GM21786 (cell line): ENCODE results near the gene TAF4.
"Not testable (repeated sequence)": the region's sequence is repeated elsewhere in the genome, so short reads cannot be mapped to it uniquely, and the experiment has no call there.

Experiments
- ATAC-seq: cut with Tn5 transposase; IDR thresholded peaks from one replicate; pipeline ENCODE4 v1.9.1; 2021; ENCODE audit not compliant: unreplicated experiment

The TAF4 gene

DNA sequence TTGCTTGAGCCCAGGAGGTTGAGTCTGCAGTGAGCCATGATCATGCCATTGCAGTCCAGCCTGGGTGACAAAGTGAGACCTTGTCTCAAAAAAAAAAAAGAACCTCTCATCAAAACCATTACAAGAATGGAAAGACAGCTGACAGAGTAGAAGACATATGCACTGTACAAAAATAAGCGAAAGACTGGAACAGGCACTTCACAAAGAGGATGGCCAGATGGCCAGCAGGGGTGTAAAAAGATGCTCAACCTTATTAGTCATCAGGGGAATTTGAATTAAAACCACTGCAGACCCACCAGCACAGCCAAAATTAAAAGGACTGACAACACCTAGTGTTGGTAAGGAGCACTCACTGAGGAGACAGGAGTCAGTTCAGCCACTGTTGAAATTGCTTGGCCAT lies 13.5 kb upstream of the TAF4 start:
- no peak for ATAC-seq

DNA sequence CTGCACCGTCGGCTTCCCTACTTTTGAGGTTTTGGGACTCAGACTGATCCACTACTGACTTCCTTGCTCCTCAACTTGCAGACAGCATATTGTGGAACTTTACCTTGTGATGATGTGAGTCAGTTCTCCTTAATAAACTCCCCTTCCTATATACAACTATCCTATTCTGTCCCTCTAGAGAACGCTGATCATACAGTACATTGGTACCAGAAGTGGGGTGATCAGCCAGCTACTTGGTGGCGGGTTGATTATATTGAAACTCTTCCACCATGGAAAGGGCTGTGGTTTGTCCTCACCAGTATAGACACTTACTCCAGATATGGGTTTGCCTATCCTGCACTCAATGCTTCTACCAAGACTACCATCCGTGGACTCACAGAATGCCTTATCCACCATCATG lies 7.6 kb upstream of the TAF4 start:
- no peak for ATAC-seq

DNA sequence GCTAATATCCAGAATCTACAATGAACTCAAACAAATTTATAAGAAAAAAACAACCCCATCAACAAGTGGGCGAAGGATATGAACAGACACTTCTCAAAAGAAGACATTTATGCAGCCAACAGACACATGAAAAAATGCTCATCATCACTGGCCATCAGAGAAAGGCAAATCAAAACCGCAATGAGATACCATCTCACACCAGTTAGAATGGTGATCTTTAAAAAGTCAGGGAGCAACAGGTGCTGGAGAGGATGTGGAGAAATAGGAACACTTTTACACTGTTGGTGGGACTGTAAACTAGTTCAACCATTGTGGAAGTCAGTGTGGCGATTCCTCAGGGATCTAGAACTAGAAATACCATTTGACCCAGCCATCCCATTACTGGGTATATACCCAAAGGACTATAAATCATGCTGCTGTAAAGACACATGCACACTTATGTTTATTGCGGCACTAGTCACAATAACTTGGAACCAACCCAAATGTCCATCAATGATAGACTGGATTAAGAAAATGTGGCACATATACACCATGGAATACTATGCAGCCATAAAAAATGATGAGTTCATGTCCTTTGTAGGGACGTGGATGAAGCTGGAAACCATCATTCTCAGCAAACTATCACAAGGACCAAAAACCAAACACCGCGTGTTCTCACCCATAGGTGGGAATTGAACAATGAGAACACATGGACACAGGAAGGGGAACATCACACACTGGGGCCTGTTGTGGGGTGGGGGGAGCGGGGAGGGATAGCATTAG lies 6.2 kb upstream of the TAF4 start:
- not testable (repeated sequence) for ATAC-seq

DNA sequence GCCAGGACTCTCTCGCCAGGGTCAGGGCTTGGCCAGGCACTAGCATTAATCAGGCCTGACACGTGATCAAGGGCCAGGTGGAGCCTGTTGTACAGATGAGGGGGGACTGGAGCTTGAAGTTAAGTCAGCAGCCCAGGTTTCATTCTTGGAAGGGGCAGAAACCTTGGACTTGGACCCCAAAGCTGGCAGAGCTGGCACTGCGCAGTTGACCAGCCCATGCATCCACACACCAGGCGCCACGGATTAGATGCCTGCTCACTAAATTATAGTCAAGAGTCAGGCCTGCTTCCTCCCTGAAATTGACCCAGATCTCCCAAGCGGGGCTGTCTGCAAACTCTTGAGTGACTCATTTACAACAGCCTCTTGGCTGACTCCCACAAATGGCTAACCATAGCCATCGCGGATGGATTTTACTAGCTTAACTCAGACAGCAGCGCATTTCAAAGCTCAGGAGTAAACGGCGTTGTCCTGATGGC lies 4.1 kb upstream of the TAF4 start:
- no peak for ATAC-seq

DNA sequence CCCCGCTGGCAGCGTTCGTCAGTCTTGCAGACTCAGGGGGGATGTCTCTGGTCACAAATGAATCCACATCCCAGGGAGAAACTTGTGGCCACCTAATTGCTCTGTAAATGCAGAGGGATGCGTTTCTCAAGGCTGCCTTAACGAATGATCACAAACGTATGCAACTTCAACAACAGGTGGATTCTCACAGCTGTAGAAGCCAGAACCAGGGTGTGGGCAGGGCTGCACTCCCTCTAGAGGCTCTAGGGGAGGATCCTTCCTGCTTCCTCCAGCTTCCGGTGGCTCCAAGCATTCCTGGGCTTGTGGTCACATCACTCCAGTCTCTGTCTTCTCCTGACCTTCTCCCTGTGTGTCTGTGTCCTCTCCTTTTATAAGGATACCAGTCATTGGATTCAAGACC lies 3.3 kb upstream of the TAF4 start:
- no peak for ATAC-seq

DNA sequence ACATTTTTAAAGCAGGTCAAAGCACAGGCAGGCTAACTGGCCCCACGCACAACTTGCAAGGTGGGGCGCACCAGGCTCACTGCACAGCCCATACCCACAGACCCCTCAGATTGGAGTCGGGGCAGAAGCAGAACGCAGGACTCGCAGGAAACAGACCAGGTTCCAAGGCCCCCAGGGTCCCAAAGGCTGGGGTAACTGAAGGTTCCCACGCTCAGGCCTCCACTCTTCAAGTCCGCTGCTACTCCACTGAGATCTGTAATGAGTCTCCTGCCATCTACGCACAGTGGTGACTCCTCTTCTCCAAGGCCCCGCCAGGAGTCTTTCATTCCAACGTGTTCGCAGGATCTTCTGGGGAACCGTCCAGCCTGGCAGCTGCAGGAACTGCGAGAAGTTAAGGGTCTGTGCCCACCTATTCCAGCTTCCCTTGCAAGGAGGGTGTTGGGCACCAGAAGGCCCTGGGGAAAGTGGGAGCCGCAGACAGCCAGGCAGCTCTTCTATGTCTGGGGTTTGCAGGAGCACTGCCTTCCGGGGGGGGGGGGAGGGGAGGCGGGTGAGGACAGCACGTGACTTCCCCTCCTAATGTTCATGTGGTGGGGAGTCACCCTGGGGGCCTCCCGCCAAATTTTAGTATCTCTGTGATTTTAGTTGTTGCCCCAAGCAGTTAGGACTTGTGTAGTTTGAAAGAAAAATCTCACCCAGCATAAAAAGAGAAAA lies 2.0 kb upstream of the TAF4 start:
- ATAC-seq = no peak

DNA sequence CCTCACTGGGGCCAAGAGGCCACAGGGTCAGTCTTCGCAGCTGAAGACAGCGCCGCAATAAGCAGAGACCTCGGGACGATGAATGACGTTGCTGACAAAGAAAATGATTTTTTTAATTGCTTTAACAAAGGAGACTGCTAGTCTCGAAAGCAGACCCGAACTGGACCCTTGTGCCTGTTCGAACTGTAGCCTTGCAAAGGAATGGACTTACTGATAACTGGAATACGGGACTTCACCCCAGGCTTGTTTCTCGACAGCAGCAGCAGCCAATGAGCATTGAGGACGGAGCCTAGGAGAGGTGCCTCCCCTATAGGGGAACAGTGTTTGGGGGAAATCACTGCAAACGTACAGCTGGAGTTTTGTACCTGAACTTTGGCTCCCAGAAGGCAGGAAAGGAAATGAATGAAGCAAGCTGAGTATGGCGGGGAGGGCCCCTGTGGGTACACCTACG lies 1.3 kb upstream of the TAF4 start:
- no peak for ATAC-seq

DNA sequence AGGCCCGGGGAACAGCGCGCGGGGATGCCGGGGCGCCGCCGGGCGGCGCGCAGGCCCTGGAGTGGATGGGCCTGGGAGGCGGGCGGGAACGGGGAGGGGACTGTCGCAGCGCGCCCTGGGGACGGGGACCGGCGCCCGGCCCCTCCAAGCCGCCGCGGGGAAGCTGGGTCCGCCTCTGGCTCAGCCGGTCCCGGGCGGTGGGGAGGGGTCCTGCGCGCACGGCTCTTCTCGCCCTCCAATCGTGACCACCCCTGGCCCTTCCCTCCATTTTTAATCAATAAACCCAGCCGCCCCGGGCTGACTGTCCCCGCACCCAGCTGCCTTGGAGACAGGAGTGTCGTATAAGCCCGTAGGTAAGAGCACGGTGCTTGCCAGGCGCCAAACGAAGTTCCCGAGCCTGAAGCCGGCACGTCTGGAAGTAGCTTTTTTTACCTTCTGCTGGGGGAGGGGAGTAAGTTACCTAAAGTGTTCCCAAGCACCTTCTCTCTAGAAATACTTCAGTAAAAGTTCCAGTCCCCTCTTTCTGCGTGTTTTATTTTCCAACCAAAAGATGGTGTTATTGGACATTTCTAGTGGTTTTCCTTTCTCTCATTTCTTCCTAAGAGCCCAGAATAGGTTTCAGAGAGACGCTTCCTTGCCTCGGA lies 780 bp upstream of the TAF4 start:
- ATAC-seq = peak; percentile 17

DNA sequence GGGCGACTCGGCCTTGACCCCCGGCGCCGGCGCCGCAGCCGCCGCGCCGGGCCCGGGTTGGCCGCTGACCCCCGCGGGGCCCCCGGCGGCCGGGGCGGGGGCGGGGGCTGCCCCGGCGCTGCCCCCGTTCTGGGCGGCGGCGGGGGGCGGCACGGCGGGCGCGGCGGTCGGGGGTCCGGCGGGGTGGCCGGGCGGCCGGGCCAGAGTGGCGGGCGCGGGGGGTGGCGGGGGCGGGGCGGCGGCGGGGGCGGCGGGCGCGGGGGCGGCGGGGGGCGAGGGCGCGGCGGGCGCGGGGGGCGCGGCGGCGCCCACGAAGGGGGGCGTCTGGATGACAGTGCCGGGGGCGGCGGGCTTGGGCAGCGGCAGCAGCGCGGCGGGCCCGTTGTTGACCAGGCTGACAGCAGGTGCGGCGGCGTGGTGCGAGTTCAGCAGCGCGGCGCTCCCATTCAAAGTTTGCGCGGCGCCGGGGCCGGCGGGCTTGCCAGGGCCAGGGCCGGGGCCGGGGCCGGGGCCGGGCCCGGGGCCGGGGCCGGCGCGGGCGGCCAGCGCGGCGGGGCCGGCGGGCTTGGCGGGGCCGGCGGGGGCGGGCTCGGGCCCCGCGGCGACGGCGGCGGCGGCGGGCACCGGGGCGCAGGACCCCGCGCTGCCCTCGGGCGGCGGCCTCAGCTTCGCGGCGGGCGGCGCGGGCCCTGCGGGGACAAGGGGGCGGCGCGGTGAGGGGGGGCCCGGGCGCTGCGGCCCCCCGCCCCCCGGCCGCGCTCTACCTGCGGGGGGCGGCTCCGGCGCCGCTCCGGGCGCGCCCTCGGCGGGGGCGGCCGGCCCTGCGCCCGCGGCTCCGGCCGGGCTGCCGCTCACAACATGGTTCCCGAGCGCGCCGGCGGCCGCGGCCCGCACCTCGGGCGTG lies 659 bp downstream of the TAF4 start:
- peak; percentile 16 for ATAC-seq

DNA sequence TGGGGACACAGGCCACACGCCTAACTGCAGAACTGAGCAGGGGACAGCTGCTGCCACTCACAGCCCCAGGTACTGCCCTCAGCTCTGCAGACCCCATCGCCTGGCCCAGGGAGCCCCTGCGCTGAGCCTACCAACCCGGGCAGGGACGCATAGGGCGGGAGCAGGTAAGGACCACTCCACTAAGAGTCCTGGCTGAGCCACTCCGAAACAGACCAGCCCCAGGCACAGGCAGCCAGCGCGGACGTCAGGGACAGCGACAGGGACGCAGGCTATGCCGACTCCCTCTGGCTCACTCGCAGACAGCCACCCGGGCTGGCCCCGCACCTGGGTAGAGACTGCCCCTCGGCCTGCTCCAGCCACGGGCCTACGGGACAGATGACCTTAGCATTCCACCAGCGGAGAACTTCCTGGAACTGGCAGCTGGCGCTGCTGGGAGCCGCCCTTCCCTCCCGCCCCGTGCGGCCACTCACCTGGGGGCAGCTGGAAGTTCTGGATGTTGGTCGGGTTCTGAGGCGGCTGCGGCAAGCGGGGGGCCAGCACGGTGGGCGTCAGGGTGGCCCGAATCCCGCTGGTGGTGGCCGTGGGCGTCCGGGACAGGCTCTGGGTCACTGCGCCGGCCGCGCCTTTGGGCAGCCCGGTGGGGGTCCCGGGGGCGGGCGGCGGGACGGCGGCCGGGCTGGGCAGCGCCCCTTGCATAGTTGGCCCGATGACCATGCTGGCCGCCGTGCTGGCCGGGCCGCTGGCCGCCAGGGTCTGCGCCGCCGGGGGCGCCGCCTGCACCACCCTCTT lies 1.5 kb downstream of the TAF4 start:
- ATAC-seq = no peak

DNA sequence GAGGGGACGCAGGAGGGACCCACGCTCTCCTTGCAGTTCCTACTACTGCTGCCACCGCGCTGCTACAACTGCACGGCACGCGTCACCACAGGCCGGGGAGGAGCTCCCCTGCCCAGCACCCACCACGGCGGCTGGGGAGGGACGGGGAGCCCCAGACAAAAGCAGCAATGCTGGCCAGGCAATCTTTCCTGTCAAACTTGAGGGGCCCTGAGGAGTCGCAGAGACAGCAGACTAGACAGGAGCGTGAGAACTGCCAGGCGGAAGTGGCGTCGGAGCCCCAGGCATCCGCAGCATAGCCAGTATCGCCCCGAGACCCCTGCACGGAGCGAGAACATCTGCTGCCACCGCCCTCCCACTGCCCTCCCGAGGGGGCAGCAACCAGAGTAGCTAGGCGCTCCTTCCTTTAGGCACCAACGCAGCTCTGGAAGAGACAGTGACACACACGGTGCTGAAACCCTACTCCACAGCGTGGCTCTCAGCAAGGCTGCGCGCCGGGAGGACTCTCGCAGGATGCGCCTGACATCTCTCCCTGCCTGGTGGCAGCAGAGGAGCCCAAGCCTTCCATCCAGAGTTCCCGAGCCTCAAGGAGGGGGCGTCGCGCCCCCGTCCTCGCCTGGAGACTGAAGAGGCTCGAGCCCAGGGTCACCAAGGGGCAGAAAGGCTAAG lies 2.2 kb downstream of the TAF4 start:
- no peak for ATAC-seq

DNA sequence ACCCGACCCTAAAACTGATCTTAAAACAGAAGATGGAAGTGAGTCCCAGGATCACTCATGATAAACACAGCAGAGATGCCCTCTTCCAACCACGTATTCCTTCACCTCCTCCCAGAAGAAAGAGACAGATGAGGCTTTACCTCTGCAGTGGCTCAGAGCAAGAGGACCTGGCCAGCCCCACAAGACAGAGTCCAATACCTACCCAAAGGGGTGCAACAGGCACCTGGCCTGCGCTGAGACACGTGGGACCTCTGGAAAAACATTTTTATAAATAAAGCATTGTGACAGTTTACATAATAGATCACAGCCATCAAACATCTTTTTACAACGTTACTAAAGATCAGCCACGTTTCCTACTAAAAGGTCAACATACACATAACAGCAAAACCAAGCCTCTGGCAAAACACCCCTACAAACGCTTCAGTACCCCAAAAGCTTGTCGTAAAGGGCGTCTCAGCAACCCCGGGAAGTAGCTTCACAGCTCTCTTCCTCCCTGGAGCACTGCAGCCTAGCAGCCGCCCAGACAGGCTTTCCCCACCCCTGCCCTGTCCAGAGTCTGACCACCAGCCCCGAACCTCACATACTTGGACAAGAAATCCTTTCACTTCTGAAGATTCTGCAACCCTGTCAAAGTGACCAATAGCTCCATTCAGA lies 2.9 kb downstream of the TAF4 start:
- no peak for ATAC-seq

DNA sequence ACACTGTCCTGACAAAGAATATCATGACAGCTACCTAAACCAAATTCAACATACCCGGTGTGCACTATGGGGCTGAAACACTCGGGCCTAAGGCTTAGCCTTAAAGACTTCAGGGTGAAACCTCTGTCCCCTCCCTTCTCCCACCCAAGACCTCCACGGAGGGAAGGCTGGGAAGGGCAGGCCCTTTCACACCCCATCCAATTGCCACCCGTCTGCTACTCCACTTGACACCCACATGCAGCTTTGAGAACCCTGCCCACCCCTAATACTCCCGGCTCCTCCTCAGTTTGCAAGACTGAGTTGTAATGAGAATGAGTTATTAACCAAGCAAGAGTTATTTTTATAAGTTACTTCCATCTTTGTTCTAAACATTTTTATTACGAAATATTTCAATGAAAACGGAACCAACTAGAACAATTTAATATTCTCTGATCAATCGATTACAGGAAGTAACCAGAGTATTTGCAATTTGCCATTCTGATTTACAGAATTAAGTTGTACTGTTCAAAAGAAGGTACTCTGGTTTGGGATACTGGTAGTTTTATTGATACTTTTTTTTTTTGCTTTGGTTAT lies 3.7 kb downstream of the TAF4 start:
- no peak for ATAC-seq

DNA sequence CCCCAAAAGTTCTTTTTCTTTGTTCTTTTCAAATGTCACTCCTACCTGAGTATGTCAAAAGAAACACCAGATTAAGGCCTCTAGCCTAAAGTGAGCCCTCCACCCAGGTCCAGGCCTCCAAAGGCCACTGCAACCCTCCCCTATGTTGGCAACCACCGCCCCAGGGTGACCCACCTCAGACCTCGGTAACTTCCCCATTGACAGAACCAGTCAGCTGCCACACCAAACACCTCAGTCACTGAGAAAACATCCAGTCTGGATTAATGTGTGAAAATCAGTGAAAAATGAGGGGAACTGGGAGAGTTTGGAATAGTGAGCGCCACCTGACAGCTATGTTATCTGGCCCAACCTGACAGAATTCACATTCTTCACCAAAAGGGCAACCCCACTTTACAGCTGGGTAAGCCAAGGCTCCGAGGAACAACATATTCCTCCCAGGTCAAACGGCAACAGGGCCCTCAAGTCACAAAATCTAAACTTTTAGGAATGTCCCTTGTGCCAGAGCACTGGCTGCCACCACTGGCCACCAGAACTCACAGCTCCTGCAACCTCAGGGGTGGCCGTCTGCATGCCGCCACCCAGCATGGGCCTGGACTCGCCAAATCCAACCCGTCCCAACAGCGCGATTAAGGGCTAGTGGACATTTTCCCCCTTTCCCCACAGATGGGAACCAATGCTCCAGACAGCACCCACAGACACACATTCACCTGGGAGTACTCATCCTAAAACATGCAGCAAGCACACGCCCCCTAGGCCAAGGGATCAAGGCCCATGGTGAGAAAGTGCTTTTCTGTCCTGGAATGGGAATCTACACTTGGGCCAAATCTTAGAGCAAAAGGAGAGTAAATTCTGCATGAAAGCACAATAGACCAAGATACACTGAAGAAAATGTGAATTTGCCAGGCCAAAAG lies 4.8 kb downstream of the TAF4 start:
- ATAC-seq = no peak

DNA sequence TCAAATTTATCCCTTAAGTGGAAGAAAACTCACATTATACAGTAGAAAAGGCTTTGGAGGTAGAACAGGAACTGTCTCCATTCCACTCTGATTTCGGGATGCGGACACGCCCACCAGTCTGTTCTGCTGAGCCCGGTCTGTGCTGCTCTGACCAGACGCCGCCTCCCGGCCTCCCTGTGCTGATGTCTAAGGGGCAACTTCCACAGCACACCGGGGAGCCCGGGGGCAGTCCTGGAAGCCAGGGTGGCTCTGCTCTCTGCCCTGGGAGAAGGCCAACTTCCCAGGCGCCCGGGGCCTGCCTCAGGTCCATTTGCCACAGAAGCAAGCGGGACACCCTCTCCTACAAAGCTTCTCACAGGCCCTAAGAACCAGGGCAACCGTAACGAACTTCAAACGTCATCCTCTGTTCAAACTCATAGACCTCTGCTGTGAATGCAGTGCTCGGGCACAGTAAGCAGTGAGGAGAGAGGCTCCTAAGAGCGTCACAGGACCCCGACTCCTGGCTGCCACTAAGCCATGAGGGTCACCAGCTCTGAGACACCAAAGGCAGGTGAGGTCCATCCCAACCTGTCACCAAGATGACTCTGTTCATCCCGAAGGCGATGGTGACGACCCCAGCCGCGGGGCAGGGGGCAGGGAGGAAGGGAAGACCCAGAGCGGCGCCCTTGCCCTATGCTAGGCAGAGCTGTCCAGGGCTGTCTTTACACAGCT lies 5.6 kb downstream of the TAF4 start:
- no peak for ATAC-seq

DNA sequence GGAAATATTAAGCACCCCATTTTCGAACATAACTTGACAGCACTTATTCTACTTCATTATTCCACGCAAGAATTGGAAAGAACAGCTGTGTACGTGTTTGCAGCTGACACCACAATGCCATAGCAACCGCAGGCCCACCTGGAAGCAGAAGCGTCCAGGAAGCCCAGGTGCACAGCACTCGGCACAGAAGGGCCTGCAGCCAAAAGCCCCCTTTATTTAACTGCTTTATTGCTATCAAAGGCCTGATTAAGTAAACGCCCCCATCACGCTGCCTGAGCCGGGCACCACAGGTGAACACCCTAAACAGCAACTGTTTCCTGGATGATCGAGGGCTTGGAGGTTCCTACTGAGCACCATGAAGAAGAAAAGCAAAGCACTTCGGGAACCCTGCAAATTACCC lies 6.3 kb downstream of the TAF4 start:
- ATAC-seq = no peak

DNA sequence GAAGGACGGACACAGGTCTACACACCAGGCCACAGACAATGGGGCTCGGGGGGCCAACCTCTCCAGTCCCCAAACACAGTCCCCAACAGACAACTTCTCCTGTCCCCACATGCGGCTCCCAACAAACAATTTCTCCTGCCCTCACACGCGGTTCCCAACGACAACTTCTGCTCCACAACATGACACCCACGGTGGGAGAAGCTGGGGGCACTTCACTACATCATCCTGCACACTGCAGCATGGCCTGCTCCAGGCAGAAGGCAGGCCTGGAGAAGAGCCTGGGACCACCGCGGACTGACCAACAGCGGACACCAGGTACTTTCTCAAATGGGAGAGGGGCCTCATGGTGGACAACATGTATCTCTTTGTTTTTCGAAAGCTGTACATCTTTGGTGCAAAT lies 6.7 kb downstream of the TAF4 start:
- no peak for ATAC-seq
